Neural cell (in vitro differentiated cells): ENCODE results near the gene C2CD2. TPM values are rescaled to one million over a fixed set of nuclear protein-coding genes. Genes with fewer than 3 reads are reported as not detected.

Experiments used
- H2AFZ ChIP-seq: fragments of 200-600, 300-800 bp; sonication (generic), shearing (Covaris generic); 2 replicates; pipeline ENCODE4 v1.6.0; 2014; ENCODE audit warnings: low read depth, mild to moderate bottlenecking, antibody characterized with exemption, low read length, moderate library complexity
- H3F3A ChIP-seq: fragments of 200-600 bp; shearing (Covaris generic); 2 replicates; pipeline ENCODE4 v1.6.1; 2016; ENCODE audit warnings: mild to moderate bottlenecking, moderate library complexity, mixed read lengths, antibody characterized with exemption, low read length; ENCODE audit not compliant: insufficient read depth, poor library complexity, severe bottlenecking
- H3K27ac ChIP-seq: fragments of 200-600, 300-800 bp; sonication (generic), shearing (Covaris generic); 2 replicates; pipeline ENCODE4 v1.5.1; 2014; ENCODE audit warnings: mild to moderate bottlenecking, low read length, moderate library complexity
- H3K27me3 ChIP-seq: fragments of 300-800, 200-600 bp; sonication (generic), shearing (Covaris generic); 2 replicates; pipeline ENCODE4 v1.6.0; 2014; ENCODE audit warnings: mild to moderate bottlenecking, low read depth, low read length, moderate library complexity; ENCODE audit not compliant: insufficient read depth
- H3K36me3 ChIP-seq: fragments of 300-800, 200-600 bp; sonication (generic), shearing (Covaris generic); 2 replicates; pipeline ENCODE4 v1.5.1; 2014; ENCODE audit warnings: mild to moderate bottlenecking, antibody characterized with exemption, low read length, moderate library complexity; ENCODE audit not compliant: insufficient read depth
- H3K4me2 ChIP-seq: fragments of 300-800, 200-600 bp; sonication (generic), shearing (Covaris generic); 2 replicates; pipeline ENCODE4 v1.6.0; 2014; ENCODE audit warnings: mild to moderate bottlenecking, low read length
- H3K4me3 ChIP-seq: fragments of 300-800, 200-600 bp; sonication (generic), shearing (Covaris generic); 2 replicates; pipeline ENCODE4 v1.5.1; 2014; ENCODE audit warnings: mild to moderate bottlenecking, low read length, moderate library complexity
- H3K79me2 ChIP-seq: fragments of 200-600 bp; shearing (Covaris generic); replicated peaks from 2 replicates; pipeline ENCODE4 v1.6.0; 2014; ENCODE audit warnings: mild to moderate bottlenecking, low read length, moderate library complexity; ENCODE audit not compliant: insufficient read depth
- H3K9ac ChIP-seq: fragments of 300-800, 200-600 bp; sonication (generic), shearing (Covaris generic); 2 replicates; pipeline ENCODE4 v1.6.1; 2016; ENCODE audit warnings: mild to moderate bottlenecking, low read length, mixed read lengths
- H3K9me2 ChIP-seq: fragments of 200-600 bp; shearing (Covaris generic); 2 replicates; pipeline ENCODE4 v1.6.1; 2016; ENCODE audit warnings: mild to moderate bottlenecking, low read length, mixed read lengths; ENCODE audit not compliant: insufficient read depth
- H3K9me3 ChIP-seq: fragments of 200-600, 300-800 bp; sonication (generic), shearing (Covaris generic); 2 replicates; pipeline ENCODE4 v1.6.1; 2016; ENCODE audit warnings: mild to moderate bottlenecking, mixed run types, low read length, moderate library complexity, mixed read lengths
- H4K20me1 ChIP-seq: fragments of 200-600 bp; shearing (Covaris generic); 2 replicates; pipeline ENCODE4 v1.6.1; 2016; ENCODE audit warnings: mild to moderate bottlenecking, mixed run types; ENCODE audit not compliant: insufficient read depth
- CTCF ChIP-seq: fragments of 450-650 bp; IDR thresholded peaks from 2 replicates; pipeline ENCODE4 v1.5.1; 2014; ENCODE audit warnings: antibody characterized with exemption, mild to moderate bottlenecking, moderate library complexity; ENCODE audit not compliant: poor library complexity, severe bottlenecking
- EP300 ChIP-seq: fragments of 450-650 bp; conservative IDR thresholded peaks from 2 replicates; pipeline ENCODE4 v1.6.1; 2014; ENCODE audit warnings: antibody characterized with exemption, mild to moderate bottlenecking, moderate library complexity; ENCODE audit not compliant: poor library complexity, severe bottlenecking
- EZH2 ChIP-seq: fragments of 200-600, 300-800 bp; shearing (Covaris generic), sonication (generic); IDR thresholded peaks from 2 replicates; pipeline ENCODE4 v1.6.1; 2014; ENCODE audit warnings: antibody characterized with exemption, low read length, borderline replicate concordance, mild to moderate bottlenecking; ENCODE audit not compliant: insufficient read depth, poor library complexity, severe bottlenecking
- MXI1 ChIP-seq: fragments of 450-650 bp; conservative IDR thresholded peaks from 2 replicates; pipeline ENCODE4 v1.6.1; 2014; ENCODE audit warnings: antibody characterized with exemption, mild to moderate bottlenecking; ENCODE audit not compliant: poor library complexity, severe bottlenecking
- POLR2AphosphoS5 ChIP-seq: IDR thresholded peaks from 2 replicates; pipeline ENCODE4 v1.6.1; 2012
- RAD21 ChIP-seq: fragments of 450-650 bp; conservative IDR thresholded peaks from 2 replicates; pipeline ENCODE4 v1.6.1; 2014; ENCODE audit warnings: antibody characterized with exemption, mild to moderate bottlenecking, moderate library complexity
- REST ChIP-seq: IDR thresholded peaks from 2 replicates; pipeline ENCODE4 v1.6.1; 2012; ENCODE audit warnings: borderline replicate concordance
- SMC3 ChIP-seq: fragments of 450-650 bp; conservative IDR thresholded peaks from 2 replicates; pipeline ENCODE4 v1.6.1; 2014; ENCODE audit warnings: antibody characterized with exemption, mild to moderate bottlenecking, moderate library complexity; ENCODE audit not compliant: poor library complexity
- TAF1 ChIP-seq: IDR thresholded peaks from 2 replicates; pipeline ENCODE4 v1.6.1; 2012; ENCODE audit warnings: low read depth
- polyA plus RNA-seq: library from polyadenylated mRNA; depleted of rRNA; stranded (reverse); fragments of >200 nt; gene quantifications from 2 replicates; pipeline ENCODE4 v1.2.3, GENCODE V29; 2014

C2CD2 gene
- polyA plus RNA-seq, 1 donor from 2014 or later, result 0.88 TPM

GRCh38 chr21:41970751-41971653 is 17.2 kb upstream of the C2CD2 start:
- Histone ChIP-seq H3K79me2 (no peaks in the 10 kb centered on the region), H3K9me3 (peaks cover 3% of the 10 kb centered on the region), H3K4me3 (no peak overlapping the region), H3K9me2 (no peaks in the 10 kb centered on the region), H3K9ac (no peak overlapping the region), H3F3A (no peaks in the 10 kb centered on the region), H3K27me3 (no peaks in the 10 kb centered on the region), H3K4me2 (no peak overlapping the region), H3K36me3 (no peaks in the 10 kb centered on the region), H2AFZ (no peak overlapping the region), H3K27ac (no peak overlapping the region), H4K20me1 (no peaks in the 10 kb centered on the region)
- TF ChIP-seq EP300, result no peak
- no peak for TF ChIP-seq EZH2
- TF ChIP-seq RAD21, result no peak

- no peaks in the 10 kb centered on the region for H3K27me3 ChIP-seq
- no peak overlapping the region for H2AFZ ChIP-seq
- H4K20me1 ChIP-seq, result no peaks in the 10 kb centered on the region
- no peaks in the 10 kb centered on the region for H3K79me2 ChIP-seq
- no peaks in the 10 kb centered on the region for H3K36me3 ChIP-seq
- no peaks in the 10 kb centered on the region for H3K9me2 ChIP-seq
- TF ChIP-seq TAF1 (no peak), RAD21 (no peak), EP300 (no peak), POLR2AphosphoS5 (no peak), CTCF (no peak), REST (no peak), MXI1 (no peak), EZH2 (no peak), SMC3 (no peak)
- H3K27ac ChIP-seq, result no peak overlapping the region
- H3K4me2 ChIP-seq, result no peak overlapping the region
- H3K9me3 ChIP-seq, result peaks cover 3% of the 10 kb centered on the region
- H3K9ac ChIP-seq, result no peak overlapping the region
- no peak overlapping the region for H3K4me3 ChIP-seq
- no peaks in the 10 kb centered on the region for H3F3A ChIP-seq
Measured at GRCh38 chr21:41970106-41970391, 16.2 kb upstream of the C2CD2 start.
